Measurements from ENCODE around the gene TULP4.
A peak's percentile ranks its signal among the peaks of the same experiment; 100 is the strongest.

The TULP4 gene

DNA sequence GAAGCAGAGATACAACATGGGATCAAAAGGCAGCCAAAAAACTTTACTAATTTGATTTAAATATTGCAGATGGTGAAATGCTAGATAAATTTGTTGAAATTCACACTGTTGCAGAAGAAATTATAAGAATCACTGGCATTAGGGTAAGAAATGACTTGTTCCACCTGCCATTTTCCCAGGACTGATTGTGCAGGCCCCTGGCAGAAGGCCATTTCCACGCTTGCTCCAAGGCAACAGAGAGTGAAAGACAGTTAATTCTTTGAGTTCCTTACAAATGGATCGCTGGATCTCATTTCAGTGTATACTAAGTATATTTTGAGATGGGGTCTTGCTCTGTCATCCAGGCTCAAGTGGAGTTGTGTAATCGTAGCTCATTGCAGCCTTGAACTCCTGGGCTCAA is 180.6 kb downstream of the TULP4 start:
- no peak for TF ChIP-seq CTCF (IDR thresholded peaks at IDR 0.05)
- TF ChIP-seq ZFX (IDR thresholded peaks at IDR 0.05; ENCODE audit: borderline replicate concordance): no peak
- no peak overlapping the region for H3K27ac ChIP-seq

GRCh38 chr6:158496700-158497099 is 184.4 kb downstream of the TULP4 start:
- TF ChIP-seq ZFX (IDR thresholded peaks at IDR 0.05; ENCODE audit: borderline replicate concordance) (no peak), CTCF (IDR thresholded peaks at IDR 0.05) (peak; percentile 12; the same call in 1 of the 2 replicates)
- H3K27ac ChIP-seq: no peak overlapping the region

- TF ChIP-seq CTCF (IDR thresholded peaks at IDR 0.05) (no peak), ZFX (IDR thresholded peaks at IDR 0.05; ENCODE audit: borderline replicate concordance) (no peak)
- no peak overlapping the region for H3K27ac ChIP-seq
Measured at GRCh38 chr6:158497620-158498019, 185.4 kb downstream of the TULP4 start.

DNA sequence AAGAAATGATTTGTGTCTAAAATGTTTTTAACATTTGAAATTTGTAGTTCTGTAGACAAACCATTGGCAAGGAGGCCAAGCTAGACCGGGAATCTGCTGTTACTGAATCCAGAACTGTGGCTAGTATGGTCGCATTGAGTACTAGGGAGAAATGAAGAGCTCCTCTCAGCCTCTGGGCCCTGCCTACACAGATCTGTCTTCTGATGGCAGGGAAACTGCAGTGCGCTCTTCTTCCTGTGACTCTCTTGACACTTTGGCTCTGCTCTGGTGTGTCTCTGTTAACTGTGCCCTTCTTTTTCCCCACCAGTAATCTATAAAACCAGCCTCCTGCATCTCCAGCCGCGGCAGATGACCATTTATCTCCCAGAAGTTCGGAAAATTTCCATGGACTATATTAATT is 186.1 kb downstream of the TULP4 start:
- no peak overlapping the region for H3K27ac ChIP-seq
- TF ChIP-seq CTCF (IDR thresholded peaks at IDR 0.05) (no peak), ZFX (IDR thresholded peaks at IDR 0.05; ENCODE audit: borderline replicate concordance) (no peak)

DNA sequence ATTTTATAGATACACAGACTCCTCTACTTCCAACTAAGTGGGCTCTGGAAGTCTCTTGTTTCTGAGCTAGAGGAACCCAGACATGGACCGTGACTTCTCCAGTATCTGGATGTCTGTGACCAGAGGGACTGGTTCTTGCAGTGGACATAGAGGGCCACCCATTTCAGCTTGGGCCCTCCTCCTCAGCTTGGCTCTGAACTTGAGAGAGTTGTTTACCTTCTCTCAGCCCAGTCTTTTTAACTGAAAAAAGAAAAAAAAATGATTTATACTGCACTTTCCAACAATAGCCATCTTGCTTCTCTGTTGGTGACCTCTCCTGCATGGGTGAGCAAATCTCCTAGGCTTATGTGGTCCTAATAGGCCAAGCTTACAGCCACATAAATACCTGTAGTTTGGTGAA is 187.3 kb downstream of the TULP4 start:
- H3K27ac ChIP-seq: no peak overlapping the region

DNA sequence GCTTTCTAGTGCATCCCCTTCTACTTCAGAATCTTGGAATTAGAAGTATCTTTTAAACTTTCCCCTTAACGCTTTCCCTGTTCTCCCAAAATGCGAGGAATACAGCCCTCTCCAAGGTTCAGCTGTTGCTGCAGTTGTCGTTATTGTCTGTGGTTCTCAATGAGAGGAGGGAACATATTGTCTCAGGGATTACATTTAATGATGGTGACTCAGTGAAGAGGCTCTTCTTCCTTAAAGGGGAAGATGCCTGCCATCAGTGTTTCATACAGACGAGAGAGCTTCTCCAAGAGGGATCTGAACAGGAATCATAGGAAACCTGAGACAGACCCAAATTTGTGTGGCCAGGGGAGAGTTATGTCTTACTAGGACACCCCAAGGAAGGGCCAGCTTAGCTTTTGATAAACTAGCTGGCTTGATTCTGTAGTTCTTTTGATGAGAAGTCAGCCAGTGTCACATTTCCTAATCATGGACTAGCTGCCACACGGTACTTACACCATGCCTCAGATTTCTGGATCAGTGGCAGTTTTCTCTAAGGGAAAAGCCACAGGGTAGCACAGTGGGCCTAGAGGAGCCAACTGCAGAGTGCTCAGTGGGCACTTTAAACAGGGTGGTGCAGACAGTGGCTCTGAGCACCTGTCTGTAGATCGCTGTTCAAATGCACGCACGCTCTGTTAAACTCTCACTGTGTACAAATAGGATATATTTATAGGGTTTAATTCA is 187.9 kb downstream of the TULP4 start:
- no peak for TF ChIP-seq ZFX (IDR thresholded peaks at IDR 0.05; ENCODE audit: borderline replicate concordance)
- no peak for TF ChIP-seq CTCF (IDR thresholded peaks at IDR 0.05)
- no peak overlapping the region for H3K27ac ChIP-seq

More for the DNA sequence above, 187.3 kb downstream of the TULP4 start:
- no peak for TF ChIP-seq CTCF (IDR thresholded peaks at IDR 0.05)
- no peak for TF ChIP-seq ZFX (IDR thresholded peaks at IDR 0.05; ENCODE audit: borderline replicate concordance)

GRCh38 chr6:158501360-158502262 is 189.3 kb downstream of the TULP4 start:
- H3K27ac ChIP-seq: no peak overlapping the region
- TF ChIP-seq ZFX (IDR thresholded peaks at IDR 0.05; ENCODE audit: borderline replicate concordance) (no peak), CTCF (IDR thresholded peaks at IDR 0.05) (no peak)
